ENCODE data around the gene DNAH5.

DNA sequence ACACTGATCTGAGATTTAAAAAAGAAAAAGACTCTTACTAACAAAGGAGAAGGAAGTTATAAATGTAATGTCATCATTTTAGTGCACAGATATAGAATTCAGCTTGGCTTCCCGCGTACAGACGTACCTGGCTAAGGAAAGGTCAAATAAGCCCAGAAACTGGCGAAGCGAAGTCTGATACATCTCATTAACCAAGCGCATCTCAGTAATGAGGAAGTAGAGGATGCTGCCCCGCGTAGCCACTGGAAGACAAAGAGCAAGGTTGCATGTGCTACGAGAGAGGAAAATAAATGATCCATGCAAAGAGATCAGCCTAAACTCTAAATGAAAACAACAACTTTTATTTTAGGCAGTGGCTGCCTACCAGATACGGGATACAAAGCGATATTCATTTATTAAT is 208.8 kb downstream of the DNAH5 start:
- TF ChIP-seq, protein P1, sequence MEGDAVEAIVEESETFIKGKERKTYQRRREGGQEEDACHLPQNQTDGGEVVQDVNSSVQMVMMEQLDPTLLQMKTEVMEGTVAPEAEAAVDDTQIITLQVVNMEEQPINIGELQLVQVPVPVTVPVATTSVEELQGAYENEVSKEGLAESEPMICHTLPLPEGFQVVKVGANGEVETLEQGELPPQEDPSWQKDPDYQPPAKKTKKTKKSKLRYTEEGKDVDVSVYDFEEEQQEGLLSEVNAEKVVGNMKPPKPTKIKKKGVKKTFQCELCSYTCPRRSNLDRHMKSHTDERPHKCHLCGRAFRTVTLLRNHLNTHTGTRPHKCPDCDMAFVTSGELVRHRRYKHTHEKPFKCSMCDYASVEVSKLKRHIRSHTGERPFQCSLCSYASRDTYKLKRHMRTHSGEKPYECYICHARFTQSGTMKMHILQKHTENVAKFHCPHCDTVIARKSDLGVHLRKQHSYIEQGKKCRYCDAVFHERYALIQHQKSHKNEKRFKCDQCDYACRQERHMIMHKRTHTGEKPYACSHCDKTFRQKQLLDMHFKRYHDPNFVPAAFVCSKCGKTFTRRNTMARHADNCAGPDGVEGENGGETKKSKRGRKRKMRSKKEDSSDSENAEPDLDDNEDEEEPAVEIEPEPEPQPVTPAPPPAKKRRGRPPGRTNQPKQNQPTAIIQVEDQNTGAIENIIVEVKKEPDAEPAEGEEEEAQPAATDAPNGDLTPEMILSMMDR (conservative IDR thresholded peaks at IDR 0.05; ENCODE audit: low read depth in 2 of 2) = no peak
- no peak for TF ChIP-seq JUNB (IDR thresholded peaks at IDR 0.05; ENCODE audit: unreplicated experiment)
- TF ChIP-seq POLR2AphosphoS5 (IDR thresholded peaks at IDR 0.05; ENCODE audit: low read depth) = no peak
- TF ChIP-seq EZH2 (IDR thresholded peaks at IDR 0.05; ENCODE audit: low read depth, unreplicated experiment) = no peak
- no peak for TF ChIP-seq STAT1 (IDR thresholded peaks at IDR 0.05; ENCODE audit: unreplicated experiment)
- TF ChIP-seq, protein P2, sequence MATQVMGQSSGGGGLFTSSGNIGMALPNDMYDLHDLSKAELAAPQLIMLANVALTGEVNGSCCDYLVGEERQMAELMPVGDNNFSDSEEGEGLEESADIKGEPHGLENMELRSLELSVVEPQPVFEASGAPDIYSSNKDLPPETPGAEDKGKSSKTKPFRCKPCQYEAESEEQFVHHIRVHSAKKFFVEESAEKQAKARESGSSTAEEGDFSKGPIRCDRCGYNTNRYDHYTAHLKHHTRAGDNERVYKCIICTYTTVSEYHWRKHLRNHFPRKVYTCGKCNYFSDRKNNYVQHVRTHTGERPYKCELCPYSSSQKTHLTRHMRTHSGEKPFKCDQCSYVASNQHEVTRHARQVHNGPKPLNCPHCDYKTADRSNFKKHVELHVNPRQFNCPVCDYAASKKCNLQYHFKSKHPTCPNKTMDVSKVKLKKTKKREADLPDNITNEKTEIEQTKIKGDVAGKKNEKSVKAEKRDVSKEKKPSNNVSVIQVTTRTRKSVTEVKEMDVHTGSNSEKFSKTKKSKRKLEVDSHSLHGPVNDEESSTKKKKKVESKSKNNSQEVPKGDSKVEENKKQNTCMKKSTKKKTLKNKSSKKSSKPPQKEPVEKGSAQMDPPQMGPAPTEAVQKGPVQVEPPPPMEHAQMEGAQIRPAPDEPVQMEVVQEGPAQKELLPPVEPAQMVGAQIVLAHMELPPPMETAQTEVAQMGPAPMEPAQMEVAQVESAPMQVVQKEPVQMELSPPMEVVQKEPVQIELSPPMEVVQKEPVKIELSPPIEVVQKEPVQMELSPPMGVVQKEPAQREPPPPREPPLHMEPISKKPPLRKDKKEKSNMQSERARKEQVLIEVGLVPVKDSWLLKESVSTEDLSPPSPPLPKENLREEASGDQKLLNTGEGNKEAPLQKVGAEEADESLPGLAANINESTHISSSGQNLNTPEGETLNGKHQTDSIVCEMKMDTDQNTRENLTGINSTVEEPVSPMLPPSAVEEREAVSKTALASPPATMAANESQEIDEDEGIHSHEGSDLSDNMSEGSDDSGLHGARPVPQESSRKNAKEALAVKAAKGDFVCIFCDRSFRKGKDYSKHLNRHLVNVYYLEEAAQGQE (IDR thresholded peaks at IDR 0.05; ENCODE audit: unreplicated experiment) = no peak
- no peak for TF ChIP-seq NANOG (IDR thresholded peaks at IDR 0.05; ENCODE audit: borderline replicate concordance)
- no peak for TF ChIP-seq ZNF331 (CRISPR knock-in tag; IDR thresholded peaks at IDR 0.05; ENCODE audit: low read depth)
- no peak for TF ChIP-seq EZH2phosphoT487 (IDR thresholded peaks at IDR 0.05; ENCODE audit: unreplicated experiment)

All from GM23338 (cell line).